GM20000 (cell line): ENCODE data around the gene THAP2.
A peak's percentile ranks its signal among the peaks of the same experiment; 100 is the strongest.
"Not testable (repeated sequence)": the region's sequence is repeated elsewhere in the genome, so short reads cannot be mapped to it uniquely, and the experiment has no call there.

Source experiments
- DNase-seq: peaks from one replicate; pipeline ENCODE4 v3.0.0; 2012; ENCODE audit warnings: low spot score
- TF ChIP-seq, protein P1 (sequence below): IDR thresholded peaks from 2 replicates; pipeline ENCODE4 v1.5.1; 2012; ENCODE audit warnings: mild to moderate bottlenecking, control low read depth; ENCODE audit errors: extremely low read depth, missing control alignments

Gene THAP2

DNA sequence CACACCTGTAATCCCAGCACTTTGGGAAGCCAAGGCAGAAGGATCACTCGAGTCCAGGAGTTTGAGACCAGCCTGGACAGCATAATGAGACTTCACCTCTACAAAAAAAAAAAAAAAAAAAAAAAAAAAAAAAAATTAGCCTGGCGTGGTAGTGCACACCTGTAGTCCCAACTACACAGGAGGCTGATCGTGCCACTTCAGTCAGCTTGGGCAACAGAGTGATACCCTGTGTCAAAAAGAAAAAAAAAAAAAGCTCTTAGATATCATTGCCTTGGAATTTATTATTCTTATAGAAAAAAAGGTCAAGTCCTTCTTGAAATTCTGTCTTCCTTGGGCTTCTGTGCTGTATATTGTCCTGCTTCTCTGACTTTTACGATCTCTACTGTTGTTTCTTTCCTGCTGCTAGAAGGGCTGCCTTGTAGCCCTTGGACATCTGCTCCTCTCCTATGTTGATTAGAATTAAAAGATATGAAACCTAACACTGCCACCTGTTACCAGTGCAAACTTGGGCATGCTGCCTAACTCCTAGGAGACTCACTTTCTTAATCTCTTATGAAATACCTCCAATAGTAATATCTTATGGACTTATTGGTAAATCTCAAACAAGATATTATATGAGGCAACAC, 27.5 kb downstream of the THAP2 start:
- no peak for DNase-seq
- TF ChIP-seq, protein P1, sequence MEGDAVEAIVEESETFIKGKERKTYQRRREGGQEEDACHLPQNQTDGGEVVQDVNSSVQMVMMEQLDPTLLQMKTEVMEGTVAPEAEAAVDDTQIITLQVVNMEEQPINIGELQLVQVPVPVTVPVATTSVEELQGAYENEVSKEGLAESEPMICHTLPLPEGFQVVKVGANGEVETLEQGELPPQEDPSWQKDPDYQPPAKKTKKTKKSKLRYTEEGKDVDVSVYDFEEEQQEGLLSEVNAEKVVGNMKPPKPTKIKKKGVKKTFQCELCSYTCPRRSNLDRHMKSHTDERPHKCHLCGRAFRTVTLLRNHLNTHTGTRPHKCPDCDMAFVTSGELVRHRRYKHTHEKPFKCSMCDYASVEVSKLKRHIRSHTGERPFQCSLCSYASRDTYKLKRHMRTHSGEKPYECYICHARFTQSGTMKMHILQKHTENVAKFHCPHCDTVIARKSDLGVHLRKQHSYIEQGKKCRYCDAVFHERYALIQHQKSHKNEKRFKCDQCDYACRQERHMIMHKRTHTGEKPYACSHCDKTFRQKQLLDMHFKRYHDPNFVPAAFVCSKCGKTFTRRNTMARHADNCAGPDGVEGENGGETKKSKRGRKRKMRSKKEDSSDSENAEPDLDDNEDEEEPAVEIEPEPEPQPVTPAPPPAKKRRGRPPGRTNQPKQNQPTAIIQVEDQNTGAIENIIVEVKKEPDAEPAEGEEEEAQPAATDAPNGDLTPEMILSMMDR, result no peak

DNA sequence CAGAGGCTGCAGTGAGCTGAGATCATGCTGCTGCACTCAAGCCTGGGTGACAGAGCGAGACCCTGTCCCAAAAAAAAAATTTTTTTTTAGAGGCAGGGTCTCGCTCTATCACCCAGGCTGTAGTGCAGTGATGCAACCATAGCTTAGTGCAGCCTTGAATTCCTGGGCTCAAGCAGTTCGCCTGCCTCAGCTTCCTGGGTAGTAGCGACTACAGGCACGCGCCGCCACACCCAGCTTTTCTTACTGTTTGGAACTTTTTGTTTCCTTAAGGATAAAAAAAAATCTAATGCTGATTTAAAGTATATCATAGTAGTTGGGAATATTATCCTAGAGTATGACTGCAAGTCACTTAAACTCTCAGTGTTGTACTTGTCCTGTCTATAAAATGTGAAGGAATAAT, 29.0 kb downstream of the THAP2 start:
- TF ChIP-seq, protein P1, result no peak
- DNase-seq, result no peak

DNA sequence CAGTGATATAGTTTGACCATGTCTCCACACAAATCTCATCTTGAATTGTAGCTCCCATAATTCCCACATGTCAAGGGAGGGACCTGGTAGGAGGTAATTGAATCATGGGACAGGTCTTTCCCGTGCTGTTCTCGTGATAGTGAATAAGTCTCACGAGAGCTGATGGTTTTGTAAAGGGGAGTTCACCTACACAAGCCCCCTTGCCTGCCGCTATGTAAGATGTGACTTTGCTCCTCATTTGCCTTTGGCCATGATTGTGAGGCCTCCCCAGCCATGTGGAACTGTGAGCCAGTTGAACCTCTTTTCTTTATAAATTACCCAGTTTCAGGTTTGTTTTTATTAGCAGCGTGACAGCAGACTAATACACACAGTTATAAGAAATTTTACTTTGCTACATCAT, 29.6 kb downstream of the THAP2 start:
- not testable (repeated sequence) for DNase-seq

DNA sequence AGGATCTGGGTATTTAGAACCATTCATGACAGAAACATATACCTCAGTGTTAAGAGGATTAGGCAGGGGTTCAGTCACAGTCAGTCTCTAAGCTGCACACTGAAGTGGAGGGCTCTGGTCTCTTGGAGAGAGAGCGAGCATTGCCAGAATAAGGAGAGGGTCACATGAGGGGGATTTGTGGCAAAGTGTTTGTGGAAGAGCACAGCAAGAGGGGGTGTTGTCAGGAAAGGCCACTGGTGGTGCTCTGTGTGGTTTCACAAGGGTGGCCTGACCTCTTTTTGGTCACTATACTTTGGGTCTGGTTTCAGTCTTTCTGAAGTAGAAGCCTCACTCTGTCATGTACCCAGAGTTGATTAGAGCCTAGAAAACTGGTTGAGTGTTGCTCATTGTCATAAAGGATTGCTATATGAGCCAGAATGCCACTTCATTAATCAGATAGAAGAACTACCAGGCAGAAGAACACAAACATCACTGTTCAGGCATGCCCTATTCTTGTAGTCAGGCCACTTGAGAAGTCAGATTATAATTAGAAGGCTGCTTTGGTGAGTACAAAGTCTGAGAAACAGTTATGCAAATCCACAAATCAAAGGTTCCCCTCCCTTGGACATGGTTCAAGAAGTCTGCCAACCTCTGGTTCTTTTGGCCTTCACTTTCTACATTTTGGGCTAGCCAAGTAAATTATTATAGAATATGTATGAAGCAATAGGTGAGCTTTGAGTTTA, 30.2 kb downstream of the THAP2 start:
- peak; percentile 49 for DNase-seq
- TF ChIP-seq, protein P1, result no peak

DNA sequence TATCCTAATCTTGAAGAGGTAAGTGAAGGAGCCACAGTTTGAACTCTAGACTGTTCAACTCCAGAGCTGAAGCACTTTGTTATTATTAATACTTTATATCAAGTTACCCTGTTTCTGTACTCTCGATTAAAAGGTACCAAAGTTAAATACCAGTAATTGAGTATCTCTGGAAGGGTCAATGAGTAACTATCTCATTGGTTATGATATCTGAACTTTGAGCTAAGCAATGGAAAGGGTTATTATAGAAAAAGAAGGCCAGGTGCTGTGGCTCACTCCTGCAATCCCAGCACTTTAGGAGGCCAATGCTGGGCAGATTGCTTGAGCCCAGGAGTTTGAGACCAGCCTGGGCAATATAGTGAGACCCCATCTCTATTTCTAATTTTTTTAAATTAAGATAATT, 31.7 kb downstream of the THAP2 start:
- TF ChIP-seq, protein P1, result no peak
- no peak for DNase-seq

DNA sequence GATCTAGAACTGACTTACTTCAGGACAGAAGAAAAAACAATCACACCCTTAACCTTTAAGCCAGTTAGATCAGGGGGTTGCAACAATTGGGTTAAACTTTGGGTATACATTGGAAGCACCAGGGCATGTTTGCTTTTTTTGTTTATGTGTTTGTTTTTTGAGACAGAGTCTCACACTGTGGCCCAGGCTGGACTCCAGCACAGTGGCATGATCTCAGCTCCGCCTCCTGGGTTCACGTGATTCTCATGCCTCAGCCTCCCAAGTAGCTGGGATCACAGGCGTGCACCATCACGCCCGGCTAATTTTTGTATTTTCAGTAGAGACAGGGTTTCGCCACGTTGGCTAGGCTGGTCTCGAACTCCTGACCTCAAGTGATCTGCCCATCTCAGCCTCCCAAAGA, 38.1 kb downstream of the THAP2 start:
- not testable (repeated sequence) for DNase-seq

DNA sequence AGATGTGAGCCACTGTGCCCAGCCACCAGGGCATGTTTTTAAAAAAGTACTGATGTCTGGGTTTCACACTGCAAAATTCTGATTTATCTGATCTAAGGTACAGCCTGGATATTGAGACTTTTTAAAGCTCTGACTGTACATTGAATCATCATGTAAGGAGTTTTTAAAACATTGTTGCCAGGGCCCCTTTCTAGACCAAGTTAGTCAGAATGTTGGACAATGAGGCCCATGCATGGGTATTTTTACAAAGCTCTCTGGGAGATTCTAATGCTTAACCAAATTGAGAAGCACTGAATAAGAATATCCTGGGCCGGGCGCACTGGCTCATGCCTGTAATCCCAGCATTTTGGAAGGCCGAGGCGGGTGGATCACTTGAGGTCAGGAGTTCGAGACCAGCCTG, 38.5 kb downstream of the THAP2 start:
- TF ChIP-seq, protein P1, result no peak
- DNase-seq, result no peak

DNA sequence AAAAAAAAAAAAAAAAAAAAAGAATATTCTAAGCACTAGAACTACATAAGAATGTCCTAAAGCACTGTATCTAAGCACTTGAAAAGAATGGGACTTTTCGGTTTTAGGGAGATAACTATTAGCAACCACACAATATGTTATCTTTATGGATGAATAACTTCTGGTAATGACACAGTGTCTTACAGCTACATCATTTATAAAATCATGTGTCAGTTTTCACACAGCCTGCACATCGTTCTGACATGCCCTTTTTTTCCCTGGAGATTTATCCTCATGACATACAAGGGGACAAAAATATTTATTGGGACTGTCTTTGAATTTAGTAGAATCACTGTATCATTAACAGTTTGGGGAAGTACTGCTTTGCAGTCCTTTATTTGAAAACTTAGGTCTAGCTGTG, 39.1 kb downstream of the THAP2 start:
- no peak for DNase-seq
- TF ChIP-seq, protein P1, result no peak
